GM18907 (cell line): ENCODE results near the gene NOS2.
"Not testable (repeated sequence)": the region's sequence is repeated elsewhere in the genome, so short reads cannot be mapped to it uniquely, and the experiment has no call there.

ENCODE experiments used
- ATAC-seq: cut with Tn5 transposase; IDR thresholded peaks from one replicate; pipeline ENCODE4 v1.9.1; 2021; ENCODE audit warnings: mild to moderate bottlenecking, moderate library complexity; ENCODE audit not compliant: unreplicated experiment

The NOS2 gene

DNA sequence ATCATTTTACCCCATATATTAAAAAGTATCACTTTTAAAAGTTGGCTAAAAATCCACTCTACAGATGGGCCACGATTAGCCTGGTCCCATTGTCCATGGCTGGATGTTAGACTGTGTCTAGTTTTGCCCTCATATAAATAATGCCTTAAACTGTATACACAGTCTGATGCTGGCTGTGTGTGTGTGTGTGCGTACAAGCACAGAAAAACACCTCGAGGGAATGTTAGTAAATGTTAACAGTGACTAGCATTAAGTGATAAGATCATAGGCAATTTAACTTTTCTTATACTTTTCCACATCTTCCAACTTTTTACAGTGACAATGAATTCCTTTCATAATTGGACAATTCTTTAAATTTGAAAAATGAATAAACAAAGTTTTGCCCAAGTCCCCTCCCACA lies 8.2 kb downstream of the NOS2 start:
- ATAC-seq: no peak

DNA sequence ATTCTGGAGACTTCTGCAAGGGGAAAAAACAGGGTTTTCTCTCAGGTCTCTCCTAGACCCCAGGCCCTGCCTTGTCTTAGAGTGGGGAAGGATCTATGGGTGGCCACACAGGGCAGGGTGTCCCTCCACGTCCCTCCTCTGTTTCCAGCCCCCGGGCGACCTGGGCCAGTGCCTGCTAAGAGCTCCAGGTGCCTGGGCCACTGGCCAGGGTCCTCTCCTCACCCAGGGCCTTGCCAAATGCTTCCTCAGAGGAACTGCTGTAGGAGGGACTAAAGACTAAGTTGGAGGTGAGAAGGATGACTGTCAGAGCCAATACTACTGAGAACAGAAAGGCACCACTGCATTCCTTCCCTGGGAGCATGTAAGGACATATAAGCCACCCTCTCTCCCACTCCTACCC lies 11.4 kb downstream of the NOS2 start:
- ATAC-seq: no peak

DNA sequence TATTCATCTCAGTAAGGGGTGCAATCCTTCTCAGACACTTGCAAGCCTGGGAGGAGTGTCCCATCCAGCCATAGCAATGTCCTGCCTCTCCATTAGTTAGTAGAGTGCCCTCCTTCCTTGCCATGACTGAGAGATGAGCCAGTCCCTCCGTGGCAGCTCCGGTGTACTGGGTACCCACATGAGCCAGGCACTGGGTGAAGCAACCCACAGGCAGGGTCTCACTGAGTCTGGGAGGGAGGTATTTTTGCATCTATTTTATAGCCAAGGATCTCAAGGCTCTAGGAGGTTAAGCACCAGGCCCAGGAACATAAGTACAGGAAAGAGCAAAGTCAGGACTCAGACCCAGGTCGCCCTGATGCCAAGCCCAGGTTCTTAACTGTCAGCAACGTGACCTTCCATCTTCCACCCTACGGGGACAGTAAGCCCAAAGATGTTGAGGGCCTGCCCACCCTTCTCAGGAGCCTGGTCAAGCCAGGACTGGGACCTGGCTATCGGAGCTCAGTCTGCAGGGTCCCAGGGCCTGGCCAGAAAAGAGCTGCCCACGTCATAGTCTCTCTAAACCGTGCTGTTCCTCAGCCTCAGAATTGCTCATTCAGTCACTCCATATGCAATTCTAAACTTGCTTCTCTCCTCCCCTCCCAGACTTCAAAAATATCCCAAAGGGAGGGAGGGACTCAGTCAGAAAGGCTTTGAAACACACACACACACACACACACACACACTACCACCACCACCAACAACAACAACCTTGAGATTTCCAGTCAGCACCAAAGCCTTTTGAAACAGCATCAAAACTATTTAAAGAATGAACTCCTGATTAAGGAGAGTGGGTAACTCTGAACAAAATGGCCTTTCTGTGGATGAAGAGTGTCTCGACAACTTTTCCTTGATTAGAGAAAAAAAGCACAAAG lies 16.6 kb downstream of the NOS2 start:
- ATAC-seq: no peak

DNA sequence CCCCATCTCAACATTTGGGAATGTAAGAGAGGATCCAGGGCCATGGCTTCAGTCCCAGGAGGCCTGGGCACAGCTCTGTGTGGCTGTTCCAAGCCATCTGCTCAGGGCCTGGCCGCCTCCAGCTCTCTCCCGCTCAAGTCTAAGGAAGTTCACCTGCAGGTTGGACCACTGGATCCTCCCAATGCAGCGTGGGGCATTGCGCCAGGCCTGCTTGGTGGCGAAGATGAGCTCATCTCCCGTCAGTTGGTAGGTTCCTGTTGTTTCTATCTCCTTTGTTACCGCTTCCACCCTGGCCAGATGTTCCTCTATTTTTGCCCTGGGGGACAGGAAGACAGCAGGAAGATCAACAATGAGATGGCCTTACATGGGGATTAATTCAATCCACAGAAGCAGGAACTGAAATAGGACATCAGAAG lies 17.5 kb downstream of the NOS2 start:
- ATAC-seq: no peak

DNA sequence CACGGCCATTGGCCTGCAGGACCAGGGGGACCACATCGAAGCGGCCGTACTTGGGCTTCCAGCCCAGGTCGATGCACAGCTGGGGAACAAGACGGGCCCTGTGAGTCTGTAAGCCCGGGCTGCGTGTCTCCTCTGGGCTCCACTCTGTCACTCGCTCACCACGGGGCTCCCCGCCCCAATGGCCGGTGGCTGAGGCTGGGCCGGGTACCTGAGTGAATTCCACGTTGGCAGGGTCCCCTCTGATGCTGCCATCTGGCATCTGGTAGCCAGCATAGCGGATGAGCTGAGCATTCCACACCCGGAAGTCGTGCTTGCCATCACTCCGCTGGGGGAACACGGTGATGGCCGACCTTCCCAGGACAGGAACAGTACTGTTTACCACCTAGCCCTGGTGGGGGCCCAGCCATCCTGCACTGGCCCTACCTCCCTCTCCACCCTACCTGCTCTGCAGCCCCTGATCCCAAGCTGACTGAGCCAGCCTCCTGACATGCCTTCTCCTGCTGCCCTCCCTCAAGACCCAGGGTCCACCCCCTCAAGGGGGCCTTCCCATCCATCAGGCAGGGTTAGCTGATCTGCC lies 19.4 kb downstream of the NOS2 start:
- ATAC-seq: no peak

DNA sequence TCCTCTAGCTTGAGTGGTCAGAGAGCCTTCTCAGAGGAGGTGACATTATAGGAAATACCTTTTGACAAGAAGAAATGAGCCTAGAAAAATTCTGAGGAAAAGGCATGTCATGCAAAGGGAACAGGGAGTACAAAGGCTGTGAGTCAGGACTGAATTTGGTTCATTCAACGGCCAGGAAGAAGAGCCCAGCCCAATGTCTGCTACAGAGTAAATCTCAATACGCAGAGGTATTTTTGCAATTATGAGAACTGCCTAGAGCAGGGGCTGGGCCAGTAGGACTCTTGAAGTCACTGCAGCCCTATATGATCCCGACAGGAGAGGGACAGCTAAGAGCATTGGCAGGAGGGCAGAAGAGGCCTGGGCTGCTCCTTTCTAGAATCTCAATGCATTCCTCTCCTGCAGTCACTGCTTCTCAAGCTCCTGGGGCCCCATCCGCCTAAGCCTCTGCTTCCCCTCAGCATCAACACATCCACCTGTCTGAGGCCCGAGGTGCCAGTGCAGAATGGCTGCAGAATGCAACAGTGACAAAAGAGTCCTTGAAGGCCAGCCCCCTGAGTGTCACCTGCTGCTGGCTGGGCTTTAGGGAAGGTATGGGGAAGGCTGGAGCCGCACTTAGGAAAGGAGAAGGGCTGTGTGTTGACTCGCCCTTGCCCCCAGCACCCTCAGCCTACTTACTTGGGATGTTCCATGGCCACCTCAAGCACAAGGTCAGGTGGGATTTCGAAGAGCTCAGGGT lies 20.1 kb downstream of the NOS2 start:
- no peak for ATAC-seq

DNA sequence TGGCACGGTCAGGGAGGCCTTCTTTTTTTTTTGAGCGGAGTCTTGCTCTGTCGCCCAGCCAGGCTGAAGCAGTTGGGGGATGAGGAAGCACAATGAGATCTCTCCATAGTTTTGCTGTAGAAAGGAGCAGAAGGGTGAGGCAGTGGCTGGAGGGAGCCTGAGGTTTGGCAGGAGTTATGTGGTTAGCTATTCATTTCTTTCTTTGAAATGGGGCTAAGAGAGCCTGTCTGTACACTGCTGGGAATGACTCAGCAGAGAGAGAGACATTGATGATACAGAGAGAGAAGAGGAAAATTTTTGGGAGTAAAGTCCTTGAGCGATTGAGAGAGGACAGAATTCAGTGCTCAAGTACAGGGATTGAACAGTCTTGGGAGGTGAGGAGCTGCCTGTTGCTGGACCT lies 22.1 kb downstream of the NOS2 start:
- no peak for ATAC-seq

DNA sequence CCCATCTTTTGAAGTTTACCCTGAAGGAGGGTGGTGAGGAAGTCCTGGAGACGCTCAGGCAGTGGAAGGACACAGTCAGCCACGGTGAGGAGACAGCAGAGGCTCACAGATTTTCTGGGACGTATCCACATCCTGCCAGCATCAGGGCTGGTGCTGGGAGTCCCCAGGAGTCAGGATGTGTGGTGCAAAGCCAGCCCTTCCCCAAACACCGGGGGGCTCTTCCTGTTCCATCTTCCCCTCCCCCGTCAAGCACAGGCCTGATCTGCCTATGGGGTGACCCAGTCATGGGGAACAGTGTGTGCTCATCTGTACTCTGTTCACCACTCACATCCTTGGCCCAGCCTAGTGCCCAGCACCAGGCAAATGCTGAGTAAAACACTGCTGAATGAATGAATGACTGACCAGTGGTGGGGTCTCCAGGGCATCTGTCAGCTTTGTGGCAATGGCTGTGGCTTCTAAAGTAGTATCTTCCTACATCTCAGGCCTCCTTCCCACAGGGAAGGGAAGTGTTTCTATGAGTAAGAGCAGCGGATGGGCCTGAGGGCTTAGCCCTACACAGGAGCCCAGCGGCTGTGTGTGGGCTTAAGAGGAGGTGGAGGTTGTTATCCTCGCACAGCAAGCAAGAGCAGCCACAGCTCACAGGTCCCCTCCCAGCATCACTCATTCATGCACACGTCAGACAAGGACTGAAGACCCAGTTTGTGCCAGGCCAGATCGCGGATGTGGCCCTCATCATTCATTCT lies 23.3 kb downstream of the NOS2 start:
- no peak for ATAC-seq

DNA sequence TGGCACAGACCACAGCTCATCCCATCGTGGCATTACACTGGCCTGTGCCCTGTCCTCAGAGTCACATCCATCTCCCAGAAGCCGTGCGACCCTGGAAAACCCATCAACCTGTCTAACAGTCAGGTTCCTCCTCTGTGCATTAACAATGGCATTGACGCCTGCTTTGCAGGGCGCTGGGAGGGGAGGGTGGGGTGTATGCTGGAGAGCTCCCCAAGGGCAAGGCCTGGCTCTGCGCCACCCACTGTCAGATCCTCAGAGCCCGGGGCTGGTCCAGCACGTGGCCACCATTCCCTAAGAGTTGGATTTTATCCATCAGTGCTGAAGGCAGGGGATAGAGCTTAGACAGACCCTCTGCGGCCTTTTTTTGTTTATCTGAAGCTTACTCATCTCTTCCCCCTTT lies 28.7 kb downstream of the NOS2 start:
- ATAC-seq: no peak

DNA sequence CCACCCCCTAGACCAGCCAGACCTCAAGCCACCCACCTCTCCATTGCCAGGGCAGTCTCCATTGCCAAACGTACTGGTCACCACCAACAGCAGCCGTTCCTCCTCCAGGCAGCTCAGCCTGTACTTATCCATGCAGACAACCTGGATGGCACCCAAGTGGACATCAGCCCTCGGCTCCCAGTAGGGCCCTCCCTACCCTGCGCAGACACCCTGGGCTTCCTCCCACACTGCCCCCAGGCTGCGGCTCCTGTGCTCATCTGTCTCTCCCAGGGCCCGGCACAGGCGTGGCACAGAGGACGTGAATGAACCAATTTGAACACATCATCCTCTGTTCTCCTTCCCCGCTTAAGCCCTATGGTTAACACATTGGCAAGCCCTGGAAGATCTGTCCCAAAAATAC lies 29.5 kb downstream of the NOS2 start:
- ATAC-seq: no peak

DNA sequence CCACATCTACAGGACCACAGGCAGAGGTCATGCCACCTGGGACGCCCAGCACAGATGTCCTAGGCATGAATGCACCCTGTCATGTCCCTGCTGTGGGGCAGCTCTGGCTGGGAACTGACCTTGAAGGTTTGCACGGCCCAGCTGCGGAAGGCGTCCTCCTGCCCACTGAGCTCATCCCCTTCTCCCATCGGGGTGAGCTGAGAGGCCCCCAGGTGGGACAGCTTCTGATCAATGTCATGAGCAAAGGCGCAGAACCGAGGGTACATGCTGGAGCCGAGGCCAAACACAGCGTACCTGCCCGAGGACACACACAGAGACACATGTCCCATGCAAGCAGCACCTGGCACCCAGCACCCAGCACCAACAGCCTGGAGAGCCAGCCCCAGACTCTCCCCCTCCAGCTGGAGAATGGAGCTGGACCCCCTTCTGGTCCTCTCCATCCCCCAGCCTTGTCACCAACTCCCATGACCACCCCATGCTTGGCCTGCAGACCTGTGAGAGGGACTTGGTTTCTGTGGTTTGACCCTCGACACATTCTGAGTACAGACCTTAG lies 31.4 kb downstream of the NOS2 start:
- ATAC-seq: no peak

DNA sequence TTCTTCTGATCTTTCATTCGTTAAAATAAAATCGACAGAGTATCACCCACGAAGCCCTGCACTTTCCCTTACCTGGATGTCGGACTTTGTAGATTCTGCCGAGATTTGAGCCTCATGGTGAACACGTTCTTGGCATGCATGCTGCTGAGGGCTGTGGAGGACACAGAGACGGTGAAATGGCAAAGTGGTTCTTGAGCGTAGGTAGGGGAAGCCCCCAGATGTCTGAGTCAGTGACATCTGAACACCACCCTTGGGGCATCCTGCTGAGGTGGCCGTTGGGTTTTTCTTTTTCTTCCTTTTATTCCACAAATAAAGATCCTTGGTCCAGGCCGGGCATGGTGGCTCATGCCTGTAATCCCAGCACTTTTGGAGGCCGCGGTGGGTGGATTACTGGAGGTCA lies 33.9 kb downstream of the NOS2 start:
- ATAC-seq: no peak

DNA sequence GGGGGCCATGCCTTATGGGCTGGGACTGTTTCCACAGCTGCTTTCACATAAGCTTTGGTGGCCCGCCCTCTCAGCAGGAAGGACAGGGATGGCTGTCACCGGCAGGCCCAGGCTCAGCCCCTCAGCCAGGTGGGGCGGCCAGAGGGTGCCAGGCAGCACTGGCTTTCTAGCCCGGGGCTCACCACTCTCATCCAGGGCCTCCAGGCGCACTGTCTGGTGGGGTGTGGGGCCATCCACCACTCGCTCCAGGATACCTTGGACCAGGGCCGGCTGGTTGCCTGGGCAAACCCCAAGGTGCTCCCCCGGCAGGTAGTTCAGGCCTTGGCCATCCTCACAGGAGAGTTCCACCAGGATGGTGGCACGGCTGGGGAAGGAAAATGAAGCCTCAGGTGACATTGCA lies 35.0 kb downstream of the NOS2 start:
- no peak for ATAC-seq

DNA sequence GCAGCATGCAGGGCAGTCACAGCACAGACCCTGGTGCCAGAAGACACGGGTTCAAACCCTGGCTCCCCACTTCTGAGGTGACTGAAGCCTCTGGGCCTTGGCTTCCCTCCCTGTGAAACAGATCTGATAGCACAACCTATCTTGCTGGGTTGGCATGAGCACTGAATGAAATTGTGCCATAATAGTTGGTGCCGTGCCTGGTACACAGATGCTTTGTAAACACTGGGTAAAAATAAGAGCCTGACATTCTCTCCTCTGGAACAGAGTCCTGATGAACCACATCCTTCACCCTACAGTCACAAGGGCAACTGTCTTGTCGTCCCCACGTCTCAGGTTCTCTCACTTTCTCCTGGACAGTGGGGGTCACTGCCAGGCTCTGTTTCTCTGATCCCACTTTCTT lies 35.7 kb downstream of the NOS2 start:
- no peak for ATAC-seq

DNA sequence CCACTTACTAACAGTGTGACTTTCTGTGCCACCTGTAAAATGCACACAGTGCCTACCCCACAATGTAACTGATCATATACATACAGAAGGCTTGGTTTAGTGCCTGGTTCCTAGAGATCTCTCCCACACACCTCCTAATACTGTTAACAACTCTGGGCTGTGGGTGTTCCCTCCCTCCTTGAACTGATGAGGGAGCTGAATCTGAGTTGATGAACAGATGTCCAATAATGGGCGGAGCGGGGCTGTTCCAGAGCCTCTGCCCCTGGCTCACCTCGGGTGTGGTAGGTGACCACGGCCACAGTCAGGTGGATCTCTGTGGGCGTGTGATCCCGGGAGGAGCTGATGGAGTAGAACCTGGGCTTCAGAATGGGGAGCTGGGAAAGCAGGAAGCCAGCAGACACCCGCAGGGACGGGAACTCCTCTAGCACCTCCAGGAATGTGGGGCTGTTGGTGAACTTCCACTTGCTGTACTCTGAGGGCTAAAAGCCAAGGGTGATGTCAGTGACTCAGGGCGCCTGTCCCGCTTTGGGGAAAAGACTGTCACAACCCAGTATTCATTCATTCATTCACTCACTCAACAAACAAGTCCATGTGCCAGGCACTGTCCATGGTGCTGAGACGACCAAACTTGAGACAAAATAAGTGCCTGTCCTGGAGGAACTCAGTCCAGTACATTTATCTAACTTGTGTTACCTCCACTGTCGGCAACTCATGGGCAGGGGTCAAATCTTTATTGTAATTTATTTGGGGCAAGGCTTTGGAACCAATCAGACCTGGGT lies 37.6 kb downstream of the NOS2 start:
- ATAC-seq: no peak

DNA sequence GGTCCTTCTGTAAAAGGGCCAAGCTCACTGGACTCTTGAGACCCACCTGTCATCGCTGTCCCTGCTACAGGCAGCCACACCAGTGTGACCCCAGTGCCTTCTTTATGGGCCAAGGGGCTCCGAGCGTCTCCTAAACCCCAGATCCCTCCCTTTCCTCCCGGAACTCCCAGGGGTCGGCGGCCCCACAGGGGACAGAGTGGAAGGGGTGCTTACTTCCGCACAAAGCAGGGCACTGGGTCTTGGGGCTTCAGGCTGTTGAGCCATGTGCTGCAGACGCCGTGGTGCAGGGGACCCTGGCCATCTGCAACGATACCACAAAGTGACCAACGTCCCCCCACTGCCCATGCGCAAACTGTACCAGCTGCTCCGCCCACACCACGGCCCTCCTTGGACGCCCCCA lies 39.4 kb downstream of the NOS2 start:
- ATAC-seq: not testable (repeated sequence)

DNA sequence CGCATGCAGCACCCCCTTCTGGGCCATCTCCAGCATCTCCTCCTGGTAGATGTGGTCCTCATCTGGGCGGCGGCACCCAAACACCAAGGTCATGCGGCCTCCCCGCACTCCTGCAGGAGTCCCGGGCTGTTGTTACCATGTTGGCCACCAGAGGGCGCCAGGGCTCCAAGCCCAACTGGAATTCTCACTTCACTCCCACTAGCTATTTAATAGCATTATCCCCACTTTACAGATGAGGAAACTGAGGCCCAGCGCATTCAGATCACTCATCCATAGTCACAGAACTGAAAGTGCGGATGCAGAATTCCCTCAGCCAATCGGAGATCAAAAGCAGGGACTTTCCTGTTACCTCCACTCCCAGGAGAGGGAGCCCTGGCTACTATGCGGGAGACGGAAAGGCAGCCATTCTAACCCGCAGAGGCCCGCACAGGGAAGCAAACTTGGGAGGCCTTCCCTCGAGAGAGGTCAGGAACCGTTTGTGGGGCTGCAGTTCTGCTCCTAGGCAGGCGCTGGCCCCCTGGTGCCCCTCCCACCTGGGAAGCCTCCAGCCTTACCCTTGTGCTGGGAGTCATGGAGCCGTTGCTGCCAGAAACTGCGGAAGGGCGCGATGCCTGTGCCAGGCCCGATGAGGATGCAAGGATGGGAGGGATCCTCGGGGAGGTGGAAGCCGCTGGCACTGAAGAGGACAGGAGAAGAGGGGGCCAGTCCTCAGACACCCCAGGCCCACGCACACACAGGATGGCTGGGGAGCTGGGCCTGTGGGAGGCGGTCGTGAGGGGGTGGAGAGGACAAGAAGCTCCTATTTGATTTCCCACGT lies 40.1 kb downstream of the NOS2 start:
- no peak for ATAC-seq

DNA sequence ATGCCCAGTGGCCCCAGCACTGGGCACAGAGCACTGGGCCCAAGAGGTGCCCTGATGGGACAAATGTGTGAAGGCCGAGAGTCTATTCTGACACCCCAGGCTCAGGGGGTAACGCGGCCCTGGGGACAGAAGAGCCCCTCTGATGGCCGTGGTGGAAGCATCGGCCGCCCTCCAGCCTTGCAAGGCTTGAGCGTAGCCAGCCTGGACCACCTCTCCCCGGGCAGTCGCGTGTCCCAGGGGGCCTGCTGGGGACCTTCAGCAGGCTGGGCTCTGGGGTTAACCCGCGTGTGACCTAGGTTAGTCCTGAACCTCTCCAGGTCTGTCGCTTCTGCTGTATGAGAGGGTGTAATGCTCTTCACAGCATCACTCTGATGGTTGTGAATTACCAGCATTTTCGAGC lies 40.8 kb downstream of the NOS2 start:
- no peak for ATAC-seq
